Ramos (cell line): Measurements from ENCODE around the gene CTDSP2.

ENCODE experiments used
- in situ Hi-C: fragments of 300-500 bp; cut with MboI; formaldehyde crosslinking; loops from one replicate; pipeline ENCODE4 v1.14.3; 2022; ENCODE audit warnings: low sequenced_read_pairs; ENCODE audit not compliant: unreplicated experiment

CTDSP2 gene

GRCh38 chr12:57771873-57772428, 74.6 kb downstream of the CTDSP2 start, which contains the start of gene METTL1:
Gene METTL1 (minus strand): TSS chr12:57772105. CDS start chr12:57772083, 22 bp downstream.
- in situ Hi-C loops: loop anchor here (25.0 kb wide), 1 partner anchor 535 kb away; the partner anchor contains the start of gene SHMT2

GRCh38 chr12:57771236-57771872, 75.2 kb downstream of the CTDSP2 start:
- in situ Hi-C loops: loop anchor here (25.0 kb wide), 1 partner anchor 534 kb away; the partner anchor contains the start of gene SHMT2

GRCh38 chr12:57770734-57771133, 75.8 kb downstream of the CTDSP2 start:
- in situ Hi-C loops: loop anchor here (25.0 kb wide), 1 partner anchor 533 kb away; the partner anchor contains the start of gene SHMT2
